H1 (cell line): Measurements from ENCODE around the gene ACAA1. TPM values are rescaled to one million over a fixed set of nuclear protein-coding genes. Genes with fewer than 3 reads are reported as not detected.

Experiments
- CTCF ChIA-PET: fragments of 300-600 bp; sonication (Branson Sonifier 250); formaldehyde crosslinking; loops from one replicate; lab custom pipeline; 2021; ENCODE audit not compliant: partially characterized antibody; lab: Charles Lee
- POLR2A ChIA-PET: fragments of 300-600 bp; sonication (Branson Sonifier 250); formaldehyde crosslinking; loops from one replicate; lab custom pipeline; 2021; ENCODE audit warnings: inconsistent platforms; ENCODE audit not compliant: partially characterized antibody; lab: Charles Lee
- DNase-seq, 2 experiments: peaks; one replicate each; pipeline versions ENCODE4 v3.0.0 to v3.0.0-alpha.2; 2010 to 2022; ENCODE audit warnings: low spot score in 2 of 2, low read depth in 1 of 2, mixed read lengths in 1 of 2
- FAIRE-seq: peaks from 2 replicates; lab custom pipeline; 2011; peaks lifted over from hg19 to GRCh38; lab: Jason Lieb, UNC
- H2AFZ ChIP-seq: 2 replicates; pipeline ENCODE4 v1.8.1; 2012; ENCODE audit warnings: low read length, inconsistent platforms
- H2AK5ac ChIP-seq: 2 replicates; pipeline ENCODE4 v1.6.1; 2013; ENCODE audit warnings: low read depth, low read length
- H2BK120ac ChIP-seq: replicated peaks from 2 replicates; pipeline ENCODE3; 2013; ENCODE audit warnings: low read depth, low read length, inconsistent platforms
- H2BK12ac ChIP-seq: 2 replicates; pipeline ENCODE4 v1.6.1; 2013; ENCODE audit warnings: low read depth, low read length
- H2BK15ac ChIP-seq: 2 replicates; pipeline ENCODE4 v1.6.1; 2013; ENCODE audit warnings: low read length
- H2BK20ac ChIP-seq: 2 replicates; pipeline ENCODE4 v1.6.1; 2013; ENCODE audit warnings: low read length
- H2BK5ac ChIP-seq: 2 replicates; pipeline ENCODE4 v1.6.1; 2013; ENCODE audit warnings: low read depth, low read length
- H3K14ac ChIP-seq: 2 replicates; pipeline ENCODE4 v1.6.1; 2013; ENCODE audit warnings: inconsistent platforms; ENCODE audit not compliant: insufficient read length
- H3K18ac ChIP-seq: 2 replicates; pipeline ENCODE4 v1.6.1; 2013; ENCODE audit warnings: low read length; ENCODE audit errors: extremely low read depth
- H3K23ac ChIP-seq: 2 replicates; pipeline ENCODE4 v1.6.1; 2013; ENCODE audit warnings: inconsistent platforms; ENCODE audit not compliant: insufficient read length
- H3K23me2 ChIP-seq: 2 replicates; pipeline ENCODE4 v1.6.1; 2013; ENCODE audit warnings: low read depth, low read length
- H3K27ac ChIP-seq: 2 replicates; pipeline ENCODE4 v1.6.1; 2011; ENCODE audit warnings: low read depth, low read length, inconsistent platforms
- H3K27me3 ChIP-seq, 4 experiments: replicated peaks in 1 of 4; 1 replicate in 1 of 4; 2 replicates in 3 of 4; pipeline versions ENCODE4 v1.6.1 to v1.8.1; 2011 to 2013; ENCODE audit warnings: low read length in 3 of 4, mild to moderate bottlenecking in 3 of 4, inconsistent platforms in 2 of 4, mixed read lengths in 2 of 4, moderate library complexity in 1 of 4; ENCODE audit not compliant: control insufficient read depth in 3 of 4, insufficient read depth in 3 of 4; ENCODE audit errors: extremely low read depth in 1 of 4
- H3K36me3 ChIP-seq, 4 experiments: 2 replicates each; pipeline versions ENCODE4 v1.6.1 to v1.8.1; 2011 to 2013; ENCODE audit warnings: mild to moderate bottlenecking in 4 of 4, low read length in 3 of 4, moderate library complexity in 2 of 4, control low read depth in 1 of 4, inconsistent platforms in 1 of 4; ENCODE audit not compliant: insufficient read depth in 4 of 4, control insufficient read depth in 2 of 4
- H3K4ac ChIP-seq: replicated peaks from 2 replicates; pipeline ENCODE3; 2013; ENCODE audit warnings: low read length, low read depth, mixed read lengths, inconsistent platforms; ENCODE audit not compliant: insufficient read length
- H3K4me1 ChIP-seq, 4 experiments: replicated peaks in 1 of 4; 1 replicate in 1 of 4; 2 replicates in 3 of 4; pipeline versions ENCODE4 v1.6.1 to v1.8.1; 2011 to 2013; ENCODE audit warnings: low read length in 3 of 4, inconsistent platforms in 2 of 4, mixed read lengths in 1 of 4; ENCODE audit not compliant: insufficient read depth in 4 of 4, control insufficient read depth in 3 of 4
- H3K4me2 ChIP-seq, 2 experiments: 2 replicates each; pipeline versions ENCODE4 v1.6.1 to v1.8.1; 2011 to 2013; ENCODE audit warnings: low read depth in 2 of 2, low read length in 2 of 2, control low read depth in 1 of 2, inconsistent platforms in 1 of 2, mild to moderate bottlenecking in 1 of 2; ENCODE audit not compliant: insufficient read depth in 1 of 2
- H3K4me3 ChIP-seq, 4 experiments: fragments of 200-600, 300-600 bp in 1 of 4; sonication (generic), shearing (Covaris generic), sonication (Bioruptor Twin) in 1 of 4; 2 replicates each; pipeline versions ENCODE4 v1.5.1 to v1.8.1; 2011 to 2016; ENCODE audit warnings: low read length in 4 of 4, low read depth in 3 of 4, control low read depth in 2 of 4, inconsistent platforms in 2 of 4, mild to moderate bottlenecking in 2 of 4, mixed read lengths in 1 of 4, moderate library complexity in 1 of 4; ENCODE audit not compliant: insufficient read depth in 2 of 4; ENCODE audit errors: extremely low read depth in 1 of 4
- H3K56ac ChIP-seq: replicated peaks from 2 replicates; pipeline ENCODE3; 2013; ENCODE audit warnings: low read depth, mild to moderate bottlenecking, mixed read lengths, low read length, inconsistent platforms; ENCODE audit not compliant: insufficient read length
- H3K79me1 ChIP-seq: 2 replicates; pipeline ENCODE4 v1.6.1; 2013; ENCODE audit warnings: low read depth, low read length, control low read depth
- H3K79me2 ChIP-seq, 2 experiments: 2 replicates each; pipeline versions ENCODE4 v1.6.1 to v1.8.1; 2012 to 2013; ENCODE audit warnings: low read length in 2 of 2, mild to moderate bottlenecking in 2 of 2, inconsistent platforms in 1 of 2; ENCODE audit not compliant: insufficient read depth in 2 of 2, control insufficient read depth in 1 of 2
- H3K9ac ChIP-seq, 4 experiments: replicated peaks in 1 of 4; 1 replicate in 1 of 4; 2 replicates in 3 of 4; pipeline versions ENCODE4 v1.6.1 to v1.8.1; 2011 to 2013; ENCODE audit warnings: low read depth in 3 of 4, low read length in 3 of 4, control low read depth in 2 of 4, mild to moderate bottlenecking in 2 of 4, moderate library complexity in 2 of 4, inconsistent platforms in 1 of 4; ENCODE audit errors: extremely low read depth in 1 of 4
- H3K9me3 ChIP-seq, 2 experiments: 2 replicates each; pipeline versions ENCODE4 v1.6.1 to v1.8.1; 2012 to 2013; ENCODE audit warnings: mild to moderate bottlenecking in 2 of 2, moderate library complexity in 2 of 2, control low read depth in 1 of 2, inconsistent platforms in 1 of 2, low read depth in 1 of 2, low read length in 1 of 2, mixed read lengths in 1 of 2; ENCODE audit not compliant: insufficient read depth in 2 of 2
- H4K20me1 ChIP-seq, 2 experiments: replicated peaks in 1 of 2; 2 replicates each; pipeline versions ENCODE3 to v1.8.1; 2011 to 2013; ENCODE audit warnings: inconsistent platforms in 2 of 2, low read length in 2 of 2, mild to moderate bottlenecking in 1 of 2; ENCODE audit not compliant: insufficient read depth in 2 of 2, control insufficient read depth in 1 of 2
- H4K5ac ChIP-seq: 2 replicates; pipeline ENCODE4 v1.6.1; 2013; ENCODE audit warnings: low read length, low read depth, mixed read lengths, inconsistent platforms; ENCODE audit not compliant: insufficient read length
- H4K8ac ChIP-seq: 2 replicates; pipeline ENCODE4 v1.8.0; 2013; ENCODE audit warnings: mild to moderate bottlenecking, moderate library complexity, low read length, inconsistent platforms; ENCODE audit not compliant: insufficient read depth; ENCODE audit errors: extremely low read depth
- H4K91ac ChIP-seq: replicated peaks from 2 replicates; pipeline ENCODE3; 2013; ENCODE audit warnings: low read length, mixed read lengths, inconsistent platforms; ENCODE audit not compliant: insufficient read length
- CBX5 ChIP-seq: fragments of 300-800, 300-1000 bp; sonication (generic); IDR thresholded peaks from 2 replicates; pipeline ENCODE4 v1.7.1; 2016; ENCODE audit warnings: antibody characterized with exemption, low read length, low read depth
- CEBPB ChIP-seq: IDR thresholded peaks from 2 replicates; pipeline ENCODE4 v1.6.1; 2012; ENCODE audit warnings: low read depth, low read length
- CTBP2 ChIP-seq: IDR thresholded peaks from 2 replicates; pipeline ENCODE4 v1.7.0; 2011; ENCODE audit warnings: borderline replicate concordance, mild to moderate bottlenecking, moderate library complexity, mixed read lengths, low read length; ENCODE audit not compliant: insufficient read depth, insufficient read length
- POLR2A ChIP-seq, 2 experiments: IDR thresholded peaks; 1 replicate in 1 of 2; 2 replicates in 1 of 2; pipeline ENCODE4 v1.6.1; 2011; ENCODE audit warnings: low read depth in 2 of 2, low read length in 2 of 2, mild to moderate bottlenecking in 2 of 2; ENCODE audit errors: control extremely low read depth in 1 of 2
- TCF12 ChIP-seq: IDR thresholded peaks from 2 replicates; pipeline ENCODE4 v1.6.1; 2011; ENCODE audit warnings: low read depth, mild to moderate bottlenecking, low read length
- WGBS, 2 experiments: shearing (Covaris generic) in 1 of 2; methylation state at CpG; one replicate each; pipeline versions ENCODE4 v1.1.6 to v1.1.7; 2013 to 2015; ENCODE audit warnings: low lambda C conversion rate in 2 of 2, mixed read lengths in 2 of 2, inconsistent platforms in 1 of 2, low coverage in 1 of 2, missing lambda C conversion rate in 1 of 2; ENCODE audit not compliant: insufficient replicate concordance in 2 of 2, insufficient coverage in 1 of 2, insufficient read length in 1 of 2; ENCODE audit errors: extremely low coverage in 1 of 2, missing lambda C conversion rate in 1 of 2; 5-methylcytosine and 5-hydroxymethylcytosine counted together
- polyA plus RNA-seq, 7 experiments: library from polyadenylated mRNA; depleted of rRNA in 3 of 7; stranded (reverse) in 5 of 7; unstranded in 2 of 7; fragments of >200 nt in 5 of 7; fragments of 200-250 nt in 2 of 7; gene quantifications; 1 replicate in 5 of 7; 2 replicates in 1 of 7; 4 replicates in 1 of 7; pipeline versions ENCODE4 v1.2.1 to v1.2.3, GENCODE V29; 2011 to 2013; ENCODE audit warnings: missing spikeins in 2 of 7, mixed read lengths in 2 of 7
- total RNA-seq: library from RNA; stranded (reverse); fragmentation: NEBNext Ultra II Directional; extraction: Animal tissue kit (Norgen Biotek cat#: 25700); gene quantifications from 2 replicates; pipeline ENCODE4 v1.2.1, GENCODE V29; 2021

ACAA1 gene
- total and polyA plus RNA-seq, 2 of the 8 experiments (the other 6 are each of a cell fraction or from before 2014, with no cell fraction given) = 23.1 to 34.8 TPM

GRCh38 chr3:38151667-38152265 lies 14.8 kb upstream of the ACAA1 start:
- Histone ChIP-seq H2BK15ac (no peak overlapping the region), H4K20me1 (no peaks in the 10 kb centered on the region), H2AK5ac (no peak overlapping the region), H3K23me2 (no peaks in the 10 kb centered on the region), H3K23ac (no peak overlapping the region), H3K4me2 (no peak overlapping the region), H3K27me3 (no peaks in the 10 kb centered on the region), H3K18ac (no peak overlapping the region), H2BK20ac (no peak overlapping the region), H3K56ac (no peak overlapping the region), H3K79me2 (no peaks in the 10 kb centered on the region), H3K36me3 (no peaks in the 10 kb centered on the region), H2BK5ac (no peak overlapping the region), H3K9ac (no peak overlapping the region), H3K27ac (no peak overlapping the region), H3K4ac (no peak overlapping the region), H3K14ac (no peak overlapping the region), H3K4me1 (no peaks in the 10 kb centered on the region), H3K4me3 (no peak overlapping the region), H2BK12ac (no peak overlapping the region), H2BK120ac (no peak overlapping the region), H4K91ac (no peak overlapping the region), H3K9me3 (no peaks in the 10 kb centered on the region), H4K8ac (no peak overlapping the region), H4K5ac (no peak overlapping the region), H2AFZ (no peak overlapping the region), H3K79me1 (no peaks in the 10 kb centered on the region)
- FAIRE-seq = no peak
- DNase-seq = no peak
- ChIA-PET POLR2A (interaction anchor here (0.6 to 2.0 kb wide), 2 partner anchors 14 to 37 kb away, joined by 3 to 6 read pairs; partner anchors contain the start of gene OXSR1), CTCF (interaction anchor here (0.7 to 10.9 kb wide), 6 partner anchors 12 to 121 kb away, joined by 3 to 52 read pairs (median 6); partner anchors contain the start of genes ACAA1 and MYD88)
- WGBS, 2 experiments = 93% methylated on average over 3 of the region's 3 CpGs; no CpG with 5 or more reads in 1 of the 2 experiments
- TF ChIP-seq CBX5 = no peak
- no peak for TF ChIP-seq CTBP2
- TF ChIP-seq TCF12 = no peak
- no peak for TF ChIP-seq CEBPB
- no peak for TF ChIP-seq POLR2A (IDR thresholded peaks at IDR 0.05; ENCODE audit: control extremely low read depth in 1 of 2, low read depth in 2 of 2, low read length in 2 of 2)
